Measurements from ENCODE around the gene PCED1B. TPM values are rescaled to one million over a fixed set of nuclear protein-coding genes. Genes with fewer than 3 reads are reported as not detected.

Gene PCED1B
- polyA plus RNA-seq, 1 donor (not counting 4 experiments of a cell fraction or from before 2014, with no cell fraction given) = 3.2 TPM

DNA sequence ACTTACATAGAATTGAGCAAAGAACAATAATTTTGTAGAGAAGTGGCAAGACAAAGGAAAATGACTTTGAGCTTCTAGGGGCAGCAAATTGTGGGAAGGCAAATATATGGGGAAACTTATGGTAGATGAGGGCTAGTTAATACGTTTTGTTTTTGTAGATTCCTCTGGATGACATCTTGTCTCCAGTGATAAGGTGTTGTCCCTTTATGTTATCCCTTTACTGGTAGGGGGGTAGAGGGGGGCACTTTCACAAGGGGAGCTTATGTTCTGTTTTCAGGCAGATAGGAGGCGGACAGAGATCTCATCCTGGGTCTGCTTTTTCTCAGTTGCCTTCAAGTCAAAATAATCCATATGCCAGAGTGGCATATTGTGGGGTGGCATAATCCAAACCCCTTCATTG is 106.8 kb downstream of the PCED1B start:
- Histone ChIP-seq H3K79me2 (ENCODE audit: control insufficient read depth, insufficient read depth, low read length) (no peaks in the 10 kb centered on the region), H3K4me3 (ENCODE audit: control insufficient read depth in 2 of 3, extremely low read depth in 1 of 3, insufficient read depth in 2 of 3, low read depth in 1 of 3, low read length in 3 of 3) (no peak overlapping the region), H3K9ac (ENCODE audit: control insufficient read depth, extremely low read depth, insufficient read depth, low read length) (no peak overlapping the region), H3K9me1 (ENCODE audit: control insufficient read depth, extremely low read depth, insufficient read depth, low read length) (no peaks in the 10 kb centered on the region), H4K20me1 (ENCODE audit: control insufficient read depth, extremely low read depth, insufficient read depth, low read length) (no peaks in the 10 kb centered on the region), H2AFZ (ENCODE audit: control insufficient read depth, low read length) (no peak overlapping the region), H3K9me3 (ENCODE audit: control insufficient read depth, low read depth, low read length) (no peaks in the 10 kb centered on the region), H3K4me1 (ENCODE audit: control insufficient read depth, extremely low read depth, insufficient read depth, low read length) (peaks cover 31% of the 10 kb centered on the region), H3K36me3 (ENCODE audit: control insufficient read depth in 2 of 2, extremely low read depth in 1 of 2, insufficient read depth in 2 of 2, low read length in 2 of 2) (no peaks in the 10 kb centered on the region), H3K27ac (ENCODE audit: control insufficient read depth, insufficient read depth, low read length) (no peak overlapping the region), H3K27me3 (ENCODE audit: control insufficient read depth, extremely low read depth, insufficient read depth, low read length) (no peaks in the 10 kb centered on the region), H3K4me2 (ENCODE audit: control insufficient read depth, extremely low read depth, insufficient read depth, low read depth, low read length) (no peak overlapping the region)
- dilution Hi-C loops (cut with MboI; ENCODE audit: extremely low pct_ligation_motif_present, low sequenced_read_pairs) = no loop called here
- no peak for FAIRE-seq
- no peak for DNase-seq (ENCODE audit: low read depth, low spot score)
- TF ChIP-seq, protein P1, sequence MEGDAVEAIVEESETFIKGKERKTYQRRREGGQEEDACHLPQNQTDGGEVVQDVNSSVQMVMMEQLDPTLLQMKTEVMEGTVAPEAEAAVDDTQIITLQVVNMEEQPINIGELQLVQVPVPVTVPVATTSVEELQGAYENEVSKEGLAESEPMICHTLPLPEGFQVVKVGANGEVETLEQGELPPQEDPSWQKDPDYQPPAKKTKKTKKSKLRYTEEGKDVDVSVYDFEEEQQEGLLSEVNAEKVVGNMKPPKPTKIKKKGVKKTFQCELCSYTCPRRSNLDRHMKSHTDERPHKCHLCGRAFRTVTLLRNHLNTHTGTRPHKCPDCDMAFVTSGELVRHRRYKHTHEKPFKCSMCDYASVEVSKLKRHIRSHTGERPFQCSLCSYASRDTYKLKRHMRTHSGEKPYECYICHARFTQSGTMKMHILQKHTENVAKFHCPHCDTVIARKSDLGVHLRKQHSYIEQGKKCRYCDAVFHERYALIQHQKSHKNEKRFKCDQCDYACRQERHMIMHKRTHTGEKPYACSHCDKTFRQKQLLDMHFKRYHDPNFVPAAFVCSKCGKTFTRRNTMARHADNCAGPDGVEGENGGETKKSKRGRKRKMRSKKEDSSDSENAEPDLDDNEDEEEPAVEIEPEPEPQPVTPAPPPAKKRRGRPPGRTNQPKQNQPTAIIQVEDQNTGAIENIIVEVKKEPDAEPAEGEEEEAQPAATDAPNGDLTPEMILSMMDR (optimal IDR thresholded peaks at IDR 0.05 in 1 of 3, IDR thresholded peaks at IDR 0.05 in 1 of 3, conservative IDR thresholded peaks at IDR 0.05 in 1 of 3; ENCODE audit: extremely low read depth in 1 of 3, insufficient read depth in 2 of 3, low read length in 3 of 3) = no peak
- TF ChIP-seq EZH2 (IDR thresholded peaks at IDR 0.05; ENCODE audit: low read length) = no peak

DNA sequence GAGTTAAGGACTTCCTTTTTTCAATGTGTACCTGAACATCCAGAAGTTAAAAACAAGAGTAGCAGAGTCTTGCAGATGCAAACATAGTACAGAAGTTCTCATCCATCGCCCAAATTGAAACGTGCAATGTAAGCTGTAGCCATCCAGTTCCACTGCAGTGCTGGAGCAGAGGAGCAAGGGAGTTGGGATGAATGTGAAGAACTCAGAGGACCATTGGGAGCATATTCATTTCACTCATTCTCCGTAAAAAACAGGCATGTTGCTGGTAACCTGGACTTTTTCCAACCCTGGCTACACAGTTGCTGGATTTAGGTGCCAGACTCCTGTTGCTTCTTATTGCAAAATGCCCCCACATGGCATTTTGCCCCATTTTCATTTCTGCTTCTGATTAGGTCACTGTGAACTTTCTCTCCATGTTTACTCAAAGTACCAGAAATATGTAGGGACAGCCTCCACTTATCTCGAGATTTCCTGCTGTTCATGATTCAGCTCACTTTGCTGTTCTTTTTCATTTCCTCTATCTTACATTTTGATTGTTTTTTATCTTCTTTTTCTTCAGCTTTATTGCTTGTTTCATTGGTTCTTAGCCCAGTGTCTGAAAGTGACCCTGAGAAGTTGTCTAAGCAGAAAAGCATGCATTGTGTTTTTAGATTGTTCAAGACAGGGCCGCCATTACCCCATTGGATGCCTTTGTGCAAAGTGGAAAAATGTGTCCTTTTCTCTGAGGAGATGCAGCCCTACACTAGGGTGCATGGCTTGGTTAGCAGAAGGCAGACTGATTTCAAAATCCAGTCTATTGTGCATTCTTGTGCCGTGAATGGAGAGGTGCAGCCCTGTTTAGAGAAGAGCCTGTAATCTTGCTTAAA is 109.4 kb downstream of the PCED1B start:
- no peak overlapping the region for H3K4me3 ChIP-seq (ENCODE audit: control insufficient read depth in 2 of 3, extremely low read depth in 1 of 3, insufficient read depth in 2 of 3, low read depth in 1 of 3, low read length in 3 of 3)
- H3K4me1 ChIP-seq (ENCODE audit: control insufficient read depth, extremely low read depth, insufficient read depth, low read length) = peaks cover 33% of the 10 kb centered on the region
- no peak overlapping the region for H2AFZ ChIP-seq (ENCODE audit: control insufficient read depth, low read length)
- DNase-seq (ENCODE audit: low read depth, low spot score) (no peak), FAIRE-seq (no peak)
- H3K4me2 ChIP-seq (ENCODE audit: control insufficient read depth, extremely low read depth, insufficient read depth, low read depth, low read length) = no peak overlapping the region
- H3K9me1 ChIP-seq (ENCODE audit: control insufficient read depth, extremely low read depth, insufficient read depth, low read length) = no peaks in the 10 kb centered on the region
- dilution Hi-C loops (cut with MboI; ENCODE audit: extremely low pct_ligation_motif_present, low sequenced_read_pairs) = no loop called here
- no peaks in the 10 kb centered on the region for H4K20me1 ChIP-seq (ENCODE audit: control insufficient read depth, extremely low read depth, insufficient read depth, low read length)
- TF ChIP-seq, protein P1 (optimal IDR thresholded peaks at IDR 0.05 in 1 of 3, IDR thresholded peaks at IDR 0.05 in 1 of 3, conservative IDR thresholded peaks at IDR 0.05 in 1 of 3; ENCODE audit: extremely low read depth in 1 of 3, insufficient read depth in 2 of 3, low read length in 3 of 3) = no peak
- no peak for TF ChIP-seq EZH2 (IDR thresholded peaks at IDR 0.05; ENCODE audit: low read length)
- no peaks in the 10 kb centered on the region for H3K9me3 ChIP-seq (ENCODE audit: control insufficient read depth, low read depth, low read length)
- no peaks in the 10 kb centered on the region for H3K79me2 ChIP-seq (ENCODE audit: control insufficient read depth, insufficient read depth, low read length)
- no peaks in the 10 kb centered on the region for H3K27me3 ChIP-seq (ENCODE audit: control insufficient read depth, extremely low read depth, insufficient read depth, low read length)
- H3K9ac ChIP-seq (ENCODE audit: control insufficient read depth, extremely low read depth, insufficient read depth, low read length) = no peak overlapping the region
- H3K36me3 ChIP-seq (ENCODE audit: control insufficient read depth in 2 of 2, extremely low read depth in 1 of 2, insufficient read depth in 2 of 2, low read length in 2 of 2) = no peaks in the 10 kb centered on the region
- no peak overlapping the region for H3K27ac ChIP-seq (ENCODE audit: control insufficient read depth, insufficient read depth, low read length)

All from keratinocyte (primary cell).